Measurements from ENCODE around the gene GNA12. TPM values are rescaled to one million over a fixed set of nuclear protein-coding genes. Genes with fewer than 3 reads are reported as not detected.
"Not testable (repeated sequence)": the region's sequence is repeated elsewhere in the genome, so short reads cannot be mapped to it uniquely, and the experiment has no call there.

GNA12 gene
- polyA plus RNA-seq, 1 donor: 26.7 TPM

DNA sequence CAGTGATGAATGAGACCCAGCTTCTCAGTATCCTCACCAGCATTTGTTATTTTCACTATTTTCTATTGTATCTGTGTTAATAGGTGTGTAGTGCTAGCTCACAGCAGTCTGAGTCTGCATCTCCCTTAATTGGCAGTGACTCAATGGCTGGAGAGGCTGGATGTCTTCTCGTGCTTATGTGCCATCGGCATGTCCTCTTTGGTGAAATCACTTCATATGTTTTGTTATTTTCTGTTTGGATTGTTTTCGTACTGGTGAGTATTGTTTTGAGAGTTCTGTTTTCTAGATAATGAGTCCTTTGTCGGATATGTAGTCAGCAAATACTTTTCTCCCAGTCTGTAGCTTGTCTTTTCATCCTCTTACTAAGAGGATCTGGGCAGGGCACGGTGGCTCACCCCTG, 90.0 kb downstream of the GNA12 start:
- DNase-seq: no peak
- H3K4me3 ChIP-seq (ENCODE audit: low read length): no peak overlapping the region
- no peaks in the 10 kb centered on the region for H3K9me3 ChIP-seq (ENCODE audit: control insufficient read depth, low read depth, low read length)
- peaks cover 18% of the 10 kb centered on the region for H3K4me1 ChIP-seq (ENCODE audit: control insufficient read depth, insufficient read depth, low read length)
- peaks cover 4% of the 10 kb centered on the region for H3K36me3 ChIP-seq (ENCODE audit: control insufficient read depth, insufficient read depth, low read length)
- H3K27ac ChIP-seq (ENCODE audit: low read length): no peak overlapping the region
- WGBS (ENCODE audit: insufficient coverage, low lambda C conversion rate): 100% methylated on average over 2 of the region's 5 CpGs
- no peaks in the 10 kb centered on the region for H3K27me3 ChIP-seq (ENCODE audit: control insufficient read depth, insufficient read depth, low read length)

DNA sequence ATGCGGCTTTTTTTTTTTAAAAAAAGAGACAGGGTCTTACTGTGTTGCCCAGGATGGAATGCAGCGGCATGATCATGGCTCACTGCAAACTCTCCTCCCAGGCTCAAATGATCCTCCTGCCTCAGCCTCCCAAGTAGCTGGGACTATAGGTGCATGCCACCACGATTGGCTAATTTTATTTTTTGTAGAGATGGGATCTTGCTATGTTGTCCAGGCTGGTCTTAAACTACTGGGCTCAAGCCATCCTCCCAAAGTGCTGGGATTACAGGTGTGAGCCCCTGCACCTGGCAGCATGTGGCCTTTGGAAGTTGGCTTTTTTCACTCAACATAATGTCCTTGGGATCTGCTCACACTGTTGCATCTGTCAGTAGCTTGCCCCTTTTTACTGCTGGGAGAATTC, 91.0 kb downstream of the GNA12 start:
- no peaks in the 10 kb centered on the region for H3K9me3 ChIP-seq (ENCODE audit: control insufficient read depth, low read depth, low read length)
- H3K36me3 ChIP-seq (ENCODE audit: control insufficient read depth, insufficient read depth, low read length): peaks cover 4% of the 10 kb centered on the region
- no CpG with 5 or more reads among the region's 3 CpGs for WGBS (ENCODE audit: insufficient coverage, low lambda C conversion rate)
- H3K27ac ChIP-seq (ENCODE audit: low read length): no peak overlapping the region
- peaks cover 10% of the 10 kb centered on the region for H3K4me1 ChIP-seq (ENCODE audit: control insufficient read depth, insufficient read depth, low read length)
- H3K27me3 ChIP-seq (ENCODE audit: control insufficient read depth, insufficient read depth, low read length): no peaks in the 10 kb centered on the region
- H3K4me3 ChIP-seq (ENCODE audit: low read length): no peak overlapping the region
- DNase-seq: no peak

DNA sequence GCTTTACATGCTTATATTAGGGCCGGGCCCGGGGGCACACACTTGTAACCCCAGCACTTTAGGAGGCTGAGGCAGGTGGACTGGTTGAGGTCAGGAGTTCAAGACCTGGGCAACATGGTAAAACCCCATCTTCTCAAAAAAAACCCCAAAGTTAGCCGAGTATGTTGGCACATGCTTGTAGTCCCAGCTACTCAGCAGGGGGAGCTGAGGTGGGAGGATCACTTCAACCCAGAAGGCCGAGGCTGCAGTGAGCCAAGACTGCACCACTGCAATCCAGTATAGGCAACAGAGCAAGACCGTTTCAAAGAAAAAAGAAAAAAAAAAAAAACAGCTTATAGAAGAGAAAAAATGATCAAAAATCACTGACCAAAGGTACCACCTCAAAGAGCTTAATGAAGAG, 93.0 kb downstream of the GNA12 start:
- Histone ChIP-seq H3K27me3 (ENCODE audit: control insufficient read depth, insufficient read depth, low read length) (no peaks in the 10 kb centered on the region), H3K36me3 (ENCODE audit: control insufficient read depth, insufficient read depth, low read length) (no peaks in the 10 kb centered on the region), H3K4me3 (ENCODE audit: low read length) (no peak overlapping the region), H3K4me1 (ENCODE audit: control insufficient read depth, insufficient read depth, low read length) (no peaks in the 10 kb centered on the region), H3K9me3 (ENCODE audit: control insufficient read depth, low read depth, low read length) (no peaks in the 10 kb centered on the region), H3K27ac (ENCODE audit: low read length) (no peak overlapping the region)
- 67% methylated on average over 1 of the region's 5 CpGs for WGBS (ENCODE audit: insufficient coverage, low lambda C conversion rate)
- no peak for DNase-seq

DNA sequence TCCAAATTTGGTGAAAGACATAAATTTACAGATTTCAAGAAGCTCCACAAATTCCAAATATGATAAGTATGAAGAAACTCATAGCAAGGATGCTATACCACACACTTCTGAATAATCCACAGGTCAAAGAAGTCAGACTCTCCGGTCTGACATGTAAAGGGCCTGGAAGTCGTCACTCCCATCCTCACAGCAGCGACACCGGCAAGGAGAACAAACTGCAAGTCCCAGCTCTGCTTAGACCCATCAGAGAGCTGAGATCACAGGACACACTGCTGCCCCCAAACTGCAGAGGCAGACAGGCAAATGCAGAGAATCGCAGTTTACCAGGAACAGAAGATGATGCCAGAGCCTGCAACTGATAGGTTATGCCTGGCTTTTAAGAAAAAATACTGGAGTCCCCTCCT, 94.1 kb downstream of the GNA12 start:
- Histone ChIP-seq H3K36me3 (ENCODE audit: control insufficient read depth, insufficient read depth, low read length) (no peaks in the 10 kb centered on the region), H3K27ac (ENCODE audit: low read length) (no peak overlapping the region), H3K4me1 (ENCODE audit: control insufficient read depth, insufficient read depth, low read length) (no peaks in the 10 kb centered on the region), H3K4me3 (ENCODE audit: low read length) (no peak overlapping the region), H3K9me3 (ENCODE audit: control insufficient read depth, low read depth, low read length) (no peaks in the 10 kb centered on the region), H3K27me3 (ENCODE audit: control insufficient read depth, insufficient read depth, low read length) (no peaks in the 10 kb centered on the region)
- no CpG with 5 or more reads among the region's 5 CpGs for WGBS (ENCODE audit: insufficient coverage, low lambda C conversion rate)
- no peak for DNase-seq

DNA sequence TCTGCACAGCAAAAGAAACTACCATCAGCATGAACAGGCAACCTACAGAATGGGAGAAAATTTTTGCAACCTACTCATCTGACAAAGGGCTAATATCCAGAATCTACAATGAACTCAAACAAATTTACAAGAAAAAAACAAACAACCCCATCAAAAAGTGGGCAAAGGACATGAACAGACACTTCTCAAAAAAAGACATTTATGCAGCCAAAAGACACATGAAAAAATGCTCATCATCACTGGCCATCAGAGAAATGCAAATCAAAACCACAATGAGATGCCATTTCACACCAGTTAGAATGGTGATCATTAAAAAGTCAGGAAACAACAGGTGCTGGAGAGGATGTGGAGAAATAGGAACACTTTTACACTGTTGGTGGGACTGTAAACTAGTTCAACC, 95.4 kb downstream of the GNA12 start:
- not testable (repeated sequence) for H3K4me3 ChIP-seq (ENCODE audit: low read length); H3K4me1 ChIP-seq (ENCODE audit: control insufficient read depth, insufficient read depth, low read length)

DNA sequence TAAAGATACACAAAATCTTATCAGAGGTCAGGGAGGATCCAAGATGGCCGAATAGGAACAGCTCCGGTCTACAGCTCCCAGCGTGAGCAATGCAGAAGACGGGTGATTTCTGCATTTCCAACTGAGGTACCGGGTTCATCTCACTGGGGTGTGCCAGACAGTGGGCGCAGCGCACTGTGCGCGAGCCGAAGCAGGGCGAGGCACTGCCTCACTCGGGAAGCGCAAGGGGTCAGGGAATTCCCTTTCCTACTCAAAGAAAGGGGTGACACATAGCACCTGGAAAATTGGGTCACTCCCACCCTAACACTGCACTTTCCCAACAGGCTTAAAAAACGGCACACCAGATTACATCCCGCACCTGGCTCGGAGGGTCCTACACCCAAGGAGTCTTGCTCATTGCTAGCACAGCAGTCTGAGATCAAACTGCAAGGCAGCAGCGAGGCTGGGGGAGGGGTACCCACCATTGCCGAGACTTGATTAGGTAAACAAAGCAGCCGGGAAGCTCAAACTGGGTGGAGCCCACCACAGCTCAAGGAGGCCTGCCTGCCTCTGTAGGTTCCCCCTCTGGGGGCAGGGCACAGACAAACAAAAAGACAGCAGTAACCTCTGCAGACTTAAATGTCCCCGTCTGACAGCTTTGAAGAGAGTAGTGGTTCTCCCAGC, 100.5 kb downstream of the GNA12 start:
- not testable (repeated sequence) for H3K27ac ChIP-seq (ENCODE audit: low read length); H3K9me3 ChIP-seq (ENCODE audit: control insufficient read depth, low read depth, low read length); H3K4me3 ChIP-seq (ENCODE audit: low read length); H3K36me3 ChIP-seq (ENCODE audit: control insufficient read depth, insufficient read depth, low read length); H3K27me3 ChIP-seq (ENCODE audit: control insufficient read depth, insufficient read depth, low read length); H3K4me1 ChIP-seq (ENCODE audit: control insufficient read depth, insufficient read depth, low read length); DNase-seq
- no CpG with 5 or more reads among the region's 20 CpGs for WGBS (ENCODE audit: insufficient coverage, low lambda C conversion rate)

More for the DNA sequence above, 95.4 kb downstream of the GNA12 start:
- not testable (repeated sequence) for H3K36me3 ChIP-seq (ENCODE audit: control insufficient read depth, insufficient read depth, low read length); H3K27me3 ChIP-seq (ENCODE audit: control insufficient read depth, insufficient read depth, low read length); H3K27ac ChIP-seq (ENCODE audit: low read length); DNase-seq; H3K9me3 ChIP-seq (ENCODE audit: control insufficient read depth, low read depth, low read length)

DNA sequence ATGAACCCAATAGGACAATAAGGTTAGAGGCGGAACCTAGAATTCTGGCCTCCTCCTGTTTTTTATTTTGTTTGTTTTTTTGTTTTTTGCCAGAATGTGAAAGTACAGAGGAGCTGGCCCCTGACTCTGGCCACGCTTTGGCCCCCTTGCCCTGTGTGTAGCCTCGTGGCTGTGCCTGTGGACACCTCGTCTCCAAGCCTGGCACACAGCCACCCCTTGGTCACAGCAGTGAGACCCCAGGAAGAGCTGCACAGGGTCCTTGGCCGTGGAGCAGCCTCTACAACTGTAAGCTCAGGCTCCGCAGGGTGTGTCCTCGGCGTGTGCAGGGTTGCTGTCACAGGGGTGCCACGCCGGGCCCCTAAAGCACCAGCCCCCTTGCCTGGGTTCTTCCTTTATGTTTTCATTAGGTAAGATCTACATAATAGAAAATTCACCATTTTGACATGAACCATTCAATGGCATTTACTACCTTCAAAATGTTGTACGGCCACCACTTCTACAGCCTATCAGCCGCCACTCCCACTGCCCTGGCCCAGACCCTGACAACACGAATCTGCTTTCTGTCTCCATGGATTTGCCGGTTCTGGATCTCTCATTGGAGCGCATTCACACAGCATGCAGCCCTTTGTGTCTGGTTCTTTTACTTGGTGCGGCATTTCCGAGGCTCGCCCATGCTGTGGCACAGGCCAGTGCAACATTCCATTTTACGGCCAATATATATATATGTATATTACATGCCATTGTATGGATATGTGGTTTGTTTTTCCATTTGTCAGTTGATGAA, 105.2 kb downstream of the GNA12 start:
- Histone ChIP-seq H3K4me3 (ENCODE audit: low read length) (no peak overlapping the region), H3K27ac (ENCODE audit: low read length) (no peak overlapping the region), H3K36me3 (ENCODE audit: control insufficient read depth, insufficient read depth, low read length) (peaks cover 2% of the 10 kb centered on the region), H3K9me3 (ENCODE audit: control insufficient read depth, low read depth, low read length) (peaks cover 2% of the 10 kb centered on the region), H3K27me3 (ENCODE audit: control insufficient read depth, insufficient read depth, low read length) (no peaks in the 10 kb centered on the region), H3K4me1 (ENCODE audit: control insufficient read depth, insufficient read depth, low read length) (peaks cover 3% of the 10 kb centered on the region)
- DNase-seq: no peak
- WGBS (ENCODE audit: insufficient coverage, low lambda C conversion rate): 100% methylated on average over 1 of the region's 19 CpGs

DNA sequence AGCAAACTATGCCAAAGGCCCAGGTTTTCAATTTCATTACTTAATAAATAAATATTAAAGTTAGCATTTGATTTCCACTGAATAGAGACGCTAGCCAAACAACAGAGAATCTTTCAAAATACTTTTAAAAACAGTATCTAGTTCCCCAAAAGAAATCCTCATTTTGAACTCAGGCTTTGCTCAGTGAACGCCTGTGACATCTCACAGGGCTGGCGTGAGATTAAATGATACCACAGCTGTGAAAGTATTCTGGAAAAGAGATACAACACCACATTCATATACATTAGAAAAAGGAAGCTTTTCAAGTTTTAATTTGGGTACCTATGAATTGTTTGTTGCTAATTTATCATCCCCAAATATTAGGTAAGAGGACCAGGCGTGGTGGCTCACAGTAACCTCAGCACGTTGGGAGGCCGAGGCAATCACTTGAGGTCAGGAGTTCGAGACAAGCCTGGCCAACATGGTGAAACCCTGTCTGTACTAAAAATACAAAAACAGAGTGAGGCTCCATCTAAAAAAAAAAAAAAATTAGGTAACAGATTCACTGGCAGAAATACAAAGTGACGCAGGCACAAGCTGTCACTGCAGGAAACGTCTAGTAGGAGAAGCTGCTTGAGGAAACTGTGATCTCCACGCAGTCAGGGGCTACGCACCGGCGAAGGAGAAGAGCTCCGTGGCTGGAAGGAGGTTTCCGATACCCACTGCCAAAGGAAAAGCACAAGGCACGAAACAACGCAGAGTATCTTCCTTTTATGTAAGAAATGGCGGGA, 106.2 kb downstream of the GNA12 start:
- 73% methylated on average over 6 of the region's 18 CpGs for WGBS (ENCODE audit: insufficient coverage, low lambda C conversion rate)
- Histone ChIP-seq H3K4me3 (ENCODE audit: low read length) (no peak overlapping the region), H3K27me3 (ENCODE audit: control insufficient read depth, insufficient read depth, low read length) (no peaks in the 10 kb centered on the region), H3K27ac (ENCODE audit: low read length) (no peak overlapping the region), H3K36me3 (ENCODE audit: control insufficient read depth, insufficient read depth, low read length) (peaks cover 2% of the 10 kb centered on the region), H3K4me1 (ENCODE audit: control insufficient read depth, insufficient read depth, low read length) (peaks cover 3% of the 10 kb centered on the region), H3K9me3 (ENCODE audit: control insufficient read depth, low read depth, low read length) (peaks cover 3% of the 10 kb centered on the region)
- DNase-seq: no peak

DNA sequence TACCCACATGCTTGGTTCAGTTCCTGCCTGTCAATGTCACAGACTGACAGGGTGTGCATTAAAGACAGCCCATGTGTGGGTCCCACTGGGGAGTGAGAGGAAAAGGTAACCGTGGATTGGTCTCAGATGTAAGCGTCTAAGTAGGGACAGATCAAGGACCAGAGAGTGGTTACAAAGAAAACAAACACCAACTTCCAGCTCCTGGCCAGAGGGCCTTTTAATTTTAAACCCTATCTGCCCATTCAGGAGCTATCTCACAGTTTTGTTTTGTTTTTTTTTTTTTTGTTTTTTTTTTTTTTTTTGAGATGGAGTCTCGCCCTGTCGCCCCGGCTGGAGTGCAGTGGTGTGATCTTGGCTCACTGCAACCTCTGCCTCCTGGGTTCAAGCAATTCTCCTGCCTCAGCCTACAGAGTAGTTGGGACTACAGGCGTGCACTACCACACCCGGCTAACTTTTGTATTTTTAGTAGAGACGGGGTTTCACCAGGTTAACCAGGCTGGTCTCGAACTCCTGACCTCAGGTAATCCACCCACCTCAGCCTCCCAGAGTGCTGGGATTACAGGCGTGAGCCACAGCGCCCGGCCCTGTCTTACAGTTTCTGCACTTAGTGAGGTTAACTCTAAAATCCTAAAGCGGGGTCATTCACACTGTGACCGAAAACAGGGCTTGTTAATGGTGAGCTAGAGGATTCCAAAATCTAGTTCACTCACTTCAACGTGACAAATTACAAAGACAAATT, 106.9 kb downstream of the GNA12 start:
- not testable (repeated sequence) for H3K27ac ChIP-seq (ENCODE audit: low read length); H3K36me3 ChIP-seq (ENCODE audit: control insufficient read depth, insufficient read depth, low read length); H3K27me3 ChIP-seq (ENCODE audit: control insufficient read depth, insufficient read depth, low read length); DNase-seq; H3K4me3 ChIP-seq (ENCODE audit: low read length); H3K9me3 ChIP-seq (ENCODE audit: control insufficient read depth, low read depth, low read length); H3K4me1 ChIP-seq (ENCODE audit: control insufficient read depth, insufficient read depth, low read length)
- WGBS (ENCODE audit: insufficient coverage, low lambda C conversion rate): 90% methylated on average over 2 of the region's 15 CpGs

DNA sequence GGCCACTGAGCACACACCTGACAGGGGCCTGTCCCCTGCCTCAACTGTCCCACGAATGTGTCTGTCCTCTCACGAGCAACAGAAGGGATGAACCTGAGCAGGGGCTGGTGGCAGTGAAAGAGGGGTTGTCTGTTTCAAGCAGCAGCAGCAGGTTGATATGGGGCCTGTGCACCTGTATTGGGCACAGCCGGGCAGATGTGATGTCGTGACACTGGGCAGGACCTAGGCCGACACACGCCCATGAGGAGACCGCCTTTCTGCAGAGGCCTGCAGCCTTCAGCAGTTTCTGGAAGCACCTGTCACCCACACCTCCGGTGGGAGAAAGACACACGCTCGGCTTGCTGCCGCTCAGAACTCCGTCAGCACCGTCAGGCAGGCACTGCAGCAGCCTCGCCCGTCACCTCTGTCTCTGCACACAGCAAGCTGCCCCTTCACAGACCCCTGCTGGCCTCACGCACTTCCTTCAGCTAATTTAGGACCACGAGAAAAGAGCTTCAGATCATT, 107.6 kb downstream of the GNA12 start:
- Histone ChIP-seq H3K36me3 (ENCODE audit: control insufficient read depth, insufficient read depth, low read length) (peaks cover 8% of the 10 kb centered on the region), H3K9me3 (ENCODE audit: control insufficient read depth, low read depth, low read length) (peaks cover 3% of the 10 kb centered on the region), H3K4me1 (ENCODE audit: control insufficient read depth, insufficient read depth, low read length) (peaks cover 3% of the 10 kb centered on the region), H3K27ac (ENCODE audit: low read length) (no peak overlapping the region), H3K27me3 (ENCODE audit: control insufficient read depth, insufficient read depth, low read length) (no peaks in the 10 kb centered on the region), H3K4me3 (ENCODE audit: low read length) (no peak overlapping the region)
- DNase-seq: no peak
- no CpG with 5 or more reads among the region's 17 CpGs for WGBS (ENCODE audit: insufficient coverage, low lambda C conversion rate)

All from large intestine (tissue), 3 donors.